IMR-90 (cell line): ENCODE measurements around the gene GBE1. TPM values are rescaled to one million over a fixed set of nuclear protein-coding genes. Genes with fewer than 3 reads are reported as not detected.

ENCODE experiments used
- MXI1 ChIP-seq: IDR thresholded peaks from 2 replicates; pipeline ENCODE4 v1.6.1; 2012; ENCODE audit warnings: low read depth, mild to moderate bottlenecking, low read length, moderate library complexity, borderline replicate concordance
- RAD21 ChIP-seq: IDR thresholded peaks from 2 replicates; pipeline ENCODE4 v1.6.1; 2012; ENCODE audit warnings: low read length, improper control_type of control experiment
- polyA plus RNA-seq, 3 experiments: library from polyadenylated mRNA; depleted of rRNA; stranded (reverse); fragments of >200 nt; gene quantifications; 2 replicates each; pipeline ENCODE4 v1.2.3, GENCODE V29; 2012; ENCODE audit warnings: low replicate concordance in 1 of 3
- total RNA-seq: library from RNA; depleted of rRNA; stranded (reverse); fragments of >200 nt; gene quantifications from 2 replicates; pipeline ENCODE4 v1.2.3, GENCODE V29; 2012
- TF ChIP-seq, protein P1 (sequence below): fragments of 150-350 bp; IDR thresholded peaks from 2 replicates; pipeline ENCODE4 v1.6.1; 2017; ENCODE audit warnings: mild to moderate bottlenecking, antibody characterized with exemption, low read length, low read depth

GBE1 gene
- total and polyA plus RNA-seq, 2 of the 4 experiments (the other 2 are of a cell fraction), result 36.7 to 90.3 TPM

DNA sequence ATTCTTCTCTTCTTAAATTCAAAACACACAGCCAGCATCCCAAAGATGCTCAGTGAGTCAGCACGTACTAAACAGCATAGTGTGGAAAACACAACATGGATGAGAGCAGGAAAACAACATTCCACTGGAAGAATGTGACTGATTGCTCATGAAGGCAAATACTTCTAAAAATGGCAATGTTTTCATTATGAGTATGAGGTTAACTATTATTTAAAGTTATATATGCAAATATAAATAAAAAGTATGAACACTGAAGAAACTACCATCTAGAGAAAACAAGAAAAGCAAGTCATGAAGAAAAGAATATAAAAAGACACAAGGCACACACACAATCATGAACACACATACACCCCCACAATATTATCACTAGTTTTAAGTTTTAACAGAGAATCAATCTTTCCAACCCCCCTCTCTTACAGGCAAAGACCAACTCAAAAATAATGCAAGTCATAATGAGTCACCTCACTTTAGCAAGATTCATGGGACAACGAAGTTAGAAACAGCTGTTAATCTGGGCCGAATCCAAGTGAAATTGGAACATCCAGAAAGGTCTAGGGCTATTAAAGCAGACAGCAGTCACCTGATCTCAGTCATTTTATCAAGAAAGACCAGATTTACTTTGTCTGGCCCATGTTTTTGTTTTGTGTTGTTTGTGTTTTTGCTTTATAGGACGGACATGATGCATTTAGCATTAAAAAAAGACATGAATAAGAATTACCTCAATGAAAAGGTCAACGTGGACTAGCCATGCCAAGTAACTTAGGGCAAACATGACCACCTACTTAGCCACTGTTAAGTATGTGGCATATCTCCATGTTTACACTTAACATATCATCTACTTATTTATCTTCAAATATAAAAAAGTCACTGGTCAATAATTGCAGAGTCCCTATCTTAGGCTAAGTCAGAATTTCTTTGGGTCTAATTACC, 18.1 kb downstream of the GBE1 start (continued):
- TF ChIP-seq, protein P1, sequence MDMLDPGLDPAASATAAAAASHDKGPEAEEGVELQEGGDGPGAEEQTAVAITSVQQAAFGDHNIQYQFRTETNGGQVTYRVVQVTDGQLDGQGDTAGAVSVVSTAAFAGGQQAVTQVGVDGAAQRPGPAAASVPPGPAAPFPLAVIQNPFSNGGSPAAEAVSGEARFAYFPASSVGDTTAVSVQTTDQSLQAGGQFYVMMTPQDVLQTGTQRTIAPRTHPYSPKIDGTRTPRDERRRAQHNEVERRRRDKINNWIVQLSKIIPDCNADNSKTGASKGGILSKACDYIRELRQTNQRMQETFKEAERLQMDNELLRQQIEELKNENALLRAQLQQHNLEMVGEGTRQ, result peak; percentile 56; the same call in 1 of the 2 replicates
- TF ChIP-seq RAD21 (no peak), MXI1 (no peak)
